Activated CD4-positive, alpha-beta T cell treated with anti-CD3 and anti-CD28 coated beads, Interleukin-2, Interleukin-4, amounts not matched to agents 100 ng/mL and 50 ng/mL, durations not matched to agents 16 hours and 8 hours (primary cell): ENCODE data around the gene GFY.
"Not testable (repeated sequence)": the region's sequence is repeated elsewhere in the genome, so short reads cannot be mapped to it uniquely, and the experiment has no call there.

Source experiments
- DNase-seq: peaks from one replicate; pipeline ENCODE4 v3.0.0-alpha.2; 2020; ENCODE audit warnings: low spot score

The GFY gene

GRCh38 chr19:49470615-49470978 is 45.4 kb downstream of the GFY start:
- peak; percentile 12 for DNase-seq

GRCh38 chr19:49472936-49473335 is 47.7 kb downstream of the GFY start:
- no peak for DNase-seq

GRCh38 chr19:49473501-49473867 is 48.3 kb downstream of the GFY start:
- DNase-seq, result not testable (repeated sequence)

- DNase-seq, result peak; percentile 94
Measured at GRCh38 chr19:49473868-49474541, 48.8 kb downstream of the GFY start, which contains the start of gene FLT3LG. Gene FLT3LG, plus strand, starts transcription at chr19:49474215. Its CDS starts 425 bp downstream, at chr19:49474640.

- no peak for DNase-seq
Measured at GRCh38 chr19:49474542-49474924, 49.3 kb downstream of the GFY start.

GRCh38 chr19:49475191-49475917 is 50.2 kb downstream of the GFY start:
- DNase-seq, result no peak

GRCh38 chr19:49475995-49476880 is 51.0 kb downstream of the GFY start:
- DNase-seq, result peak; percentile 84
